Stimulated activated CD4-positive, alpha-beta T cell treated with anti-CD3 and anti-CD28 coated beads, TNF-alpha, amount 100 ng/mL, for 48 hours (primary cell): ENCODE measurements around the gene PRKACA.

Source experiments
- DNase-seq, 3 donors: peaks; one replicate each; pipeline ENCODE4 v3.0.0-alpha.2; 2020; ENCODE audit warnings: low read depth in 3 of 3

Gene PRKACA

GRCh38 chr19:14093117-14093823 is 24.3 kb downstream of the PRKACA start:
- DNase-seq: no peak

DNA sequence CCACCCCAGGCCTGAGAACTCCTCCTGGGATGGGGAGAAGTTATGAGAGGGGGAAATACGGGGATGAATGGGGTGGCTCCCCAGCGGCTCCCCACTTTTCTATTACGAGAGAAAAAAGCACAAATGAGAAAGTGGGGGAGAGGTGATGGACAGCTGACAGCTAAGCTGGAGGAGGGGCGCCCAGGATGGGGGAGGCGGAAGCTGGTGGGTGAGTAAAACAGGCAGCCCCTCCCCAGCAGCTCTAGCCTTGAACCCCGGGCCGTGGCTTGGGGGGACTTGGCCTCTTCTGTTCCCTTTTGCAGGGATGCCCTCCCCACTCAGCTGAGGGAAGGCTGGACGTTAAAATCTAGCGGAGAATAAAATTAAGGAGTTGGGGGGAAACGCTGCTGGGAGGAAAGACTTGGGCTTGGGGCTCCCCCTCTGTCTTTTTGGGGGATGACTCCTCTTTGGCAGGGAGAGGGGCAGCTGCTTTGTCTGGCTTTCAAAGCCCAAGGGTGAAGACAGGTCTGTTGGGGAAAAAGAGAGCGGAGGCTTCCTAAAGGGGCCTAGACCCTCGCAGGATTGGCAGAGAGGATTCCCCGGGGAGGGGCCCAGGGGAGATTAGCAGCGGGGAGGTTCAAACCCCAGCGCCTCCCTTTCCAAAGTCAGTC is 25.6 kb downstream of the PRKACA start:
- DNase-seq: no peak

DNA sequence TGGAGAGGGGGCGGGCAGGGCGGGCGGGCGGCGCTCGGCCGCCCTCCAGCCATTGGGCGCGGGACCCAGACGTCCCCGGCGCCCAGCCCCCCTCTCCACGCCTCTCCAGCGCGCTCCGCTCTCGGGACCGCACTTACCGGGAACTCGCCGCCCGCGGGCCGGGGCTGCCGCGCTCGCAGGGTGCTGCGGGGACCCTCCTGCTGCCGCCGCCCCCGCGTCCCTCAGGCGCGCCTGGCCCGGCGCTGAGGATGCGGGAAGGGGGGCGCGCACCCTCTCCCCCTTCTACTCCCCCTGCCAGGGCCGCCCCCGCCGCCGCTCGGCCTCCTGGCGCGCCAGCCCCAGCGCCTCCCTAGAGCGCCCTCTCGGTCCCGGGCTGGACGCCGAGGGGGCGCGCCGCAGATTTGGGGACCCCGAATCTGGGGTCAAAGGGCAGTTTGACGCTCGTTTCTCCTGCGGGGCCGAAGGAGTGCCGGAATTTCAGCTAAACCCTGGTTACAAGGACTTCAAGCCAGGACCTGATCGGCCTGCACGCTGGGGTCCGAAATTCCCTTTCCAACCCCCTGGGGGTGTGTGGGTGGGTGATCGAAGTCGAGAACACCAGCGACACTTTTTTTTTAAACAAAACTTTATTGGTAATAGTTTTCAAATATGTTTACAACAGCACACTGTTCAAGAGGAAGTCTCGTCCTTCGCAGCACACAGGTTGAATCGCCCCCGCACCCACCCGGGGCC is 26.3 kb downstream of the PRKACA start:
- peak; percentile 48 to 78 (median 53) for DNase-seq

- peak; percentile 66 to 84 (median 68) for DNase-seq
These were observed 27.0 kb downstream of the PRKACA start, which contains the start of gene SAMD1 for GRCh38 chr19:14090509-14091080. SAMD1 (minus strand) TSS chr19:14090751.

DNA sequence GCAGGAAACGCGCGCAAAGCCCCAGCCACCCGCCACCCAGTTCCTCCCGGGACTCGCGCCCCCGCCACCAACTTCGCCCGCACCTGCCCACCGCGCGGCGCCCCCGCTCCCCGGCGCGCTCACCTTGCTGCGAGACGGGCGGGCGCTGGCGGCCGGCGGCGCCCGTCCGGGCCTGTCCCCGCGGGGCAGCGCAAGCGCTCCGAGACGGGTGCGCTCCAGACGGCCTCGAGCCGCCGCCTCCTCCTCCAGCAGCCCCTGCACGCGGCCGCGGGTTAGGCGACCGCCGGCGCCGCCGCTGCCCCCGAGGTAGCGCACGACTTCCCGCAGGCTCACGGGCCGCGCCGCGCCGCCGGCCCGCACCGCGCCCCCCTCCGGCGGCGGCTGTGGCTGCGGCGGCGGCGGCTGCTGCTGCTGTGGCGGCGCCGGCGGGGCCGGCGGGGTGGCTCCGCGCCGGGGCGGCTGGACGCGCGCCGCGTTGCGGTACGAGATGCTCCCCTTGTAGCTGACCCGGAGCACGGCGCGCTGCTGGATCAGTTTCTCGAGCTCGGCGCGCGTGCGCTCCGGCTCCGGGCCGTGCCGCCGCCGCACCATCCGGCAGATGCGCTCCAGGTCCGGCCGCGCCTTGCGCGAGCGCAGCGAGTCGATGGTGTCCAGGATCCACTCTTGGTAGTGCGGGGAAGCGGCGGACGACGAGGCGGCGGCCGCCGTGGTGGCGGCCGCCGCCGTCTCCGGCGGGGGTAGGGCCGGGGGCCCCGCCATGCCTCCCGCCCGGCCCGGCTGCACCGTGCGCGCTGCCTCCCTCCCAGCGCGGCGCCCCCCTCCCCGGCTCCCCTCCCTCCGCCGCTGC is 27.7 kb downstream of the PRKACA start:
- DNase-seq: peak in 1 of 3 donors; percentile 35

DNA sequence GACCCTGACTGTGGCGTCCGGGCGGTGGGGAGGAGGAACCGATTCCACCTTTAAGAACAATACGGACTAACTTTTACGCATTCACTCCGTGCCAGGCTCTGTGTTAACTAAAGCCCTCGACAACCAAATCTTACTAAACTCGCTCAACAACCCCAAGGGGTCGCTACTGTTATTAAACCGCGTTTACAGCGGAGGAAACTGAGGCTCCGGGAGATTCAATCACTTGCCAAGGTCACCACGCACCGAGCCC is 28.2 kb downstream of the PRKACA start:
- DNase-seq: peak in 1 of 3 donors; percentile 21

- DNase-seq: no peak
These were observed 28.7 kb downstream of the PRKACA start for GRCh38 chr19:14088634-14089411.

GRCh38 chr19:14086098-14086497 is 31.5 kb downstream of the PRKACA start:
- no peak for DNase-seq

GRCh38 chr19:14085309-14085995 is 32.1 kb downstream of the PRKACA start, which contains the start of gene C19orf67:
C19orf67 (minus strand) TSS chr19:14085783; CDS start chr19:14085627, 156 bp downstream.
- no peak for DNase-seq

GRCh38 chr19:14082675-14082960 is 34.9 kb downstream of the PRKACA start:
- no peak for DNase-seq

GRCh38 chr19:14081797-14082674 is 35.5 kb downstream of the PRKACA start:
- DNase-seq: no peak

- peak; percentile 96 to 99 (median 98) for DNase-seq
These were observed 36.4 kb downstream of the PRKACA start for GRCh38 chr19:14080887-14081796.

- no peak for DNase-seq
These were observed 39.2 kb downstream of the PRKACA start for GRCh38 chr19:14078411-14078810.

- peak in 1 of 3 donors; percentile 40 for DNase-seq
These were observed 43.4 kb downstream of the PRKACA start for GRCh38 chr19:14073925-14074838.

GRCh38 chr19:14073261-14073924 is 44.2 kb downstream of the PRKACA start:
- DNase-seq: peak; percentile 54 to 73 (median 65)

DNA sequence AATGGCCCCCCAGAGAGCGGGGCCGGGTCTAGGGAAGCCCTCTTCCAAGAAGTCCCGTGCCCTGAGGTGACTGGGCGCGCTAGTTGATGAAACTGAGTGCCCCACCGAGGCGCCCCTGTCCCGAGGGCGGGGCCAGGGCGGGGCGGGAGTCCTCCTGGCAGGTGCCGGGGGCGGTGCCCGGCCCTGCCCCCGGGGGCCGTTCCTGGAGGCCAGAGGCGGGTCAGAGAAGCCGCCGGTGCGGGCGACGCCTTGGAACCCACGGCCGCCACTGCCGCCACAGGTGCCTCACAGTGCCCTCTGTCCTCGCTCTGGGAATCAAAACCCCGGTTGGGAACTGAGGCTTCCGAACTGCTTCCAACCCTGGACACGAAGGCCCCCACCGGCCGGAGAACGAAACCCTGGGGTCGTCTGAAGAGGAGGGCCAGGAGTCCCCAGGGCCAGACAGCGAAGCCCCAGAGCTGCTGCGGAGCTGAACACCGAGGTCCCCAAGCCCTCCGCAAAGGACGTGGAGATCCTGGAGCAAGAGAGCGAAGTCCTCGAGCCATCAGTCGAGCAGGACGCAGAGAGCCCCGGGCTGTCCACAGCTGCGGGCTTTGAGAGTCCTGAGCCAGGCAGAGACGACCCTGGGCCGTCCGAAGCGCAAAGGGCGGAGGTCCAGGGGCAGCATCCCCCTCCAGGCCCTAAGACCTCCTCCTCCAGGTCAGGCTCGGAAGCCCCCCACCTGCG is 44.9 kb downstream of the PRKACA start, which contains the start of gene MISP3:
Gene MISP3, plus strand, starts transcription at position 252 of the 726 bp plus-strand sequence. CDS start 524 bp downstream, outside the sequence.
- DNase-seq: peak in 1 of 3 donors; percentile 41
